Thymus (tissue), 11 donors: Measurements from ENCODE around the gene KRT74. TPM values are rescaled to one million over a fixed set of nuclear protein-coding genes. Genes with fewer than 3 reads are reported as not detected.

Experiments used
- DNase-seq, 9 donors: peaks; one replicate each; pipeline ENCODE4 v3.0.0-alpha.2; 2013; ENCODE audit warnings: low spot score in 9 of 9, low read depth in 6 of 9, missing footprints in 1 of 9
- H3K27ac ChIP-seq, 2 donors: one replicate each; pipeline ENCODE4 v1.5.1; 2013; ENCODE audit warnings: control low read depth in 1 of 2, low read depth in 1 of 2, low read length in 1 of 2, mild to moderate bottlenecking in 1 of 2, moderate library complexity in 1 of 2
- H3K27me3 ChIP-seq, 2 donors: one replicate each; pipeline ENCODE4 v1.5.1; 2013; ENCODE audit warnings: low read length in 1 of 2; ENCODE audit not compliant: control insufficient read depth in 2 of 2, insufficient read depth in 1 of 2
- H3K36me3 ChIP-seq, 2 donors: one replicate each; pipeline ENCODE4 v1.5.1; 2013; ENCODE audit warnings: low read length in 1 of 2, mild to moderate bottlenecking in 1 of 2, moderate library complexity in 1 of 2; ENCODE audit not compliant: control insufficient read depth in 2 of 2, insufficient read depth in 2 of 2
- H3K4me1 ChIP-seq, 2 donors: one replicate each; pipeline ENCODE4 v1.5.1; 2013; ENCODE audit warnings: low read length in 2 of 2; ENCODE audit not compliant: control insufficient read depth in 2 of 2, insufficient read depth in 2 of 2
- H3K4me3 ChIP-seq, 2 donors: one replicate each; pipeline ENCODE4 v1.5.1; 2013; ENCODE audit warnings: low read length in 2 of 2, control low read depth in 1 of 2, mild to moderate bottlenecking in 1 of 2
- H3K9me3 ChIP-seq, 2 donors: one replicate each; pipeline ENCODE4 v1.5.1; 2013; ENCODE audit warnings: low read length in 1 of 2, mild to moderate bottlenecking in 1 of 2; ENCODE audit not compliant: control insufficient read depth in 2 of 2, insufficient read depth in 1 of 2
- WGBS: extraction: QIAGEN DNeasy Blood & Tissue Kit; methylation state at CpG from one replicate; pipeline ENCODE4 v1.1.7; 2013; 5-methylcytosine and 5-hydroxymethylcytosine counted together
- polyA plus RNA-seq: library from polyadenylated mRNA; stranded (reverse); fragments of 200-250 nt; gene quantifications from one replicate; pipeline ENCODE4 v1.2.3, GENCODE V29; 2013
- total RNA-seq: library from RNA; stranded (reverse); fragments of 120-200 nt; gene quantifications from one replicate; pipeline ENCODE4 v1.2.4, GENCODE V29; 2013
- donor health status: healthy.

KRT74 gene
- total and polyA plus RNA-seq, 2 donors: 0.09 to 0.34 TPM

GRCh38 chr12:52518574-52519386, 54.9 kb downstream of the KRT74 start:
- Histone ChIP-seq H3K9me3 (no peaks in the 10 kb centered on the region), H3K27ac (peak overlapping the region in 1 of 2 donors; percentile 60), H3K4me1 (peaks cover 0 to 19% of the 10 kb centered on the region in 2 donors), H3K4me3 (peak overlapping the region; percentile 20 to 34), H3K36me3 (peaks cover 0 to 5% of the 10 kb centered on the region in 2 donors), H3K27me3 (no peaks in the 10 kb centered on the region)
- 87% methylated on average over 8 of the region's 8 CpGs for WGBS
- DNase-seq: no peak

- Histone ChIP-seq H3K9me3 (no peaks in the 10 kb centered on the region), H3K27me3 (no peaks in the 10 kb centered on the region), H3K27ac (no peak overlapping the region), H3K4me1 (peaks cover 0 to 16% of the 10 kb centered on the region in 2 donors), H3K4me3 (peak overlapping the region in 1 of 2 donors; percentile 34), H3K36me3 (peaks cover 0 to 5% of the 10 kb centered on the region in 2 donors)
- 91% methylated on average over 5 of the region's 5 CpGs for WGBS
- DNase-seq: no peak
These were observed 55.8 kb downstream of the KRT74 start for GRCh38 chr12:52517888-52518287.

GRCh38 chr12:52517005-52517835, 56.4 kb downstream of the KRT74 start:
- Histone ChIP-seq H3K27me3 (no peaks in the 10 kb centered on the region), H3K36me3 (peaks cover 0 to 5% of the 10 kb centered on the region in 2 donors), H3K27ac (peak overlapping the region in 1 of 2 donors; percentile 25), H3K4me1 (peaks cover 0 to 11% of the 10 kb centered on the region in 2 donors), H3K4me3 (peak overlapping the region in 1 of 2 donors; percentile 12), H3K9me3 (no peaks in the 10 kb centered on the region)
- no peak for DNase-seq
- 94% methylated on average over 14 of the region's 14 CpGs for WGBS

DNA sequence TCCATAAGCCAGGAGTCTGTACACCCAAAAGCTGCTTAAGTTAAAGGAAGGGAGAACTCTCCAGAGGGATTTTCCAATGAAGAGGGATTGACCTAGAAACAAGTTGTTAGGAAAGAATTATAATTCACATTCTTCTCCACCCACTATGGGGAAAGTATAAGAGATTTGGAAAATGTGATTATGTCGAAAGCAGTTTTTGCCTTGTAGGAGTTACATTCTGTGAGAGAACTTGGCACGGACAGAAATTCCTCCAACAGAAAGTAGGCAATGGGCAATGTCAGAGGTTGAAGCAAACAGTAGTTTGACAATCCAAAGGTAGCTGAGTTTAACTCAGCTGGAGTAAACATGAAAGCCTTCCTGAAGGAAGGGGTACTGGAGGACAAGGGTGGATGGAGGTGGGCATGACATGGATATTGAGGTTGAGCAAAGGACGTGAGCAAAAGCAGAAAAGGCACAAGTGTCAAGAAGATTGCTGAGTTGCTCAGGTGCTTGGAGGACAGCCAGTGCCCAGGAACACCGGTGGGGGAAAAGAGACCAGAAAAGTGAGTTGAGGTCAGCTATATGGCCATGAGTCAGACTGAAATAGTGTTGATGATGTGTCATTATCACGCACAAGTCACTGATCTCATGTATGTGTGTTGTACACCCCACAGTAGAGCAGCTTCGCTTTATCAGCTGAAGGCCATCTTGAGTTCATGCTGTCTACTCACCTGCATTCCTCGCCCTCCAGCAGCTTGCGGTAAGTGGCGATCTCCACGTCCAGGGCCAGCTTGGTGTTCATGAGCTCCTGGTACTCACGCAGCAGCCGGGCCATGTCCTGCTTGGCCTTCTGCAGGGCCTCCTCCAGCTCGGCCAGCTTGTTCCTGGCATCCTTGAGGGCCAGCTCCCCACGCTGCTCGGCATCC, 57.5 kb downstream of the KRT74 start:
- Histone ChIP-seq H3K4me1 (peaks cover 0 to 4% of the 10 kb centered on the region in 2 donors), H3K9me3 (no peaks in the 10 kb centered on the region), H3K36me3 (peaks cover 0 to 5% of the 10 kb centered on the region in 2 donors), H3K4me3 (no peak overlapping the region), H3K27ac (peak overlapping the region in 1 of 2 donors; percentile 25), H3K27me3 (no peaks in the 10 kb centered on the region)
- no peak for DNase-seq
- WGBS: 92% methylated on average over 15 of the region's 15 CpGs

Other genes starting within 250 kb of the KRT74 start
- gene KRT85, start 206.4 kb downstream of the KRT74 start, total RNA-seq: 0.24 TPM
- gene KRT85, start 206.4 kb downstream of the KRT74 start, polyA plus RNA-seq: 0.59 TPM
- 0.94 TPM for gene KRT84, start 188.2 kb downstream of the KRT74 start, total RNA-seq
- 2.5 TPM for gene KRT84, start 188.2 kb downstream of the KRT74 start, polyA plus RNA-seq
- gene KRT82, start 167.5 kb downstream of the KRT74 start, total RNA-seq: 0.05 TPM
- 0.34 TPM for gene KRT82, start 167.5 kb downstream of the KRT74 start, polyA plus RNA-seq
- gene KRT75, start 139.5 kb downstream of the KRT74 start, total RNA-seq: 0.14 TPM
- 6.8 TPM for gene KRT75, start 139.5 kb downstream of the KRT74 start, polyA plus RNA-seq
- gene KRT6B, start 121.7 kb downstream of the KRT74 start, total RNA-seq: 0.61 TPM
- gene KRT6B, start 121.7 kb downstream of the KRT74 start, polyA plus RNA-seq: 30.7 TPM
- gene KRT6C, start 100.0 kb downstream of the KRT74 start, total RNA-seq: 0.28 TPM
- 23.5 TPM for gene KRT6C, start 100.0 kb downstream of the KRT74 start, polyA plus RNA-seq
- 14.4 TPM for gene KRT6A, start 80.6 kb downstream of the KRT74 start, total RNA-seq
- 671 TPM for gene KRT6A, start 80.6 kb downstream of the KRT74 start, polyA plus RNA-seq
- gene KRT5, start 53.4 kb downstream of the KRT74 start, total RNA-seq: 326 TPM
- 1,023 TPM for gene KRT5, start 53.4 kb downstream of the KRT74 start, polyA plus RNA-seq
- 0.57 TPM for gene KRT71, start 20.7 kb downstream of the KRT74 start, total RNA-seq
- gene KRT71, start 20.7 kb downstream of the KRT74 start, polyA plus RNA-seq: 3.6 TPM
- 0.33 TPM for gene KRT72, start 27.6 kb upstream of the KRT74 start, total RNA-seq
- 12.0 TPM for gene KRT72, start 27.6 kb upstream of the KRT74 start, polyA plus RNA-seq
- gene KRT73, start 44.7 kb upstream of the KRT74 start, total RNA-seq: 0.28 TPM
- 1.9 TPM for gene KRT73, start 44.7 kb upstream of the KRT74 start, polyA plus RNA-seq
- 3.6 TPM for gene KRT2, start 78.4 kb upstream of the KRT74 start, total RNA-seq
- gene KRT2, start 78.4 kb upstream of the KRT74 start, polyA plus RNA-seq: 26.4 TPM
- 9.3 TPM for gene KRT1, start 106.6 kb upstream of the KRT74 start, total RNA-seq
- 507 TPM for gene KRT1, start 106.6 kb upstream of the KRT74 start, polyA plus RNA-seq
- gene KRT77, start 129.7 kb upstream of the KRT74 start, total RNA-seq: 0.66 TPM
- 4.1 TPM for gene KRT77, start 129.7 kb upstream of the KRT74 start, polyA plus RNA-seq
- gene KRT76, start 203.5 kb upstream of the KRT74 start, total RNA-seq: 0.14 TPM
- gene KRT76, start 203.5 kb upstream of the KRT74 start, polyA plus RNA-seq: 0.91 TPM
- gene KRT3, start 222.3 kb upstream of the KRT74 start, total RNA-seq: 0.14 TPM
- gene KRT3, start 222.3 kb upstream of the KRT74 start, polyA plus RNA-seq: 1.0 TPM
- 0.66 TPM for gene KRT4, start 240.3 kb upstream of the KRT74 start, total RNA-seq
- 24.8 TPM for gene KRT4, start 240.3 kb upstream of the KRT74 start, polyA plus RNA-seq